MCF 10A (cell line): Measurements from ENCODE around the gene TSEN34. TPM values are rescaled to one million over a fixed set of nuclear protein-coding genes. Genes with fewer than 3 reads are reported as not detected.
A peak's percentile ranks its signal among the peaks of the same experiment; 100 is the strongest.

ENCODE experiments used
- BruUV-seq: library from RNA; stranded (reverse); fragments of 400-500 nt; replicated peaks from 2 replicates; lab custom pipeline; 2021; lab: Mats Ljungman, UMichigan
- CTCF ChIA-PET: fragments of 300-600 bp; sonication (Branson Sonifier 250); formaldehyde crosslinking; extraction: SDS; loops from one replicate; lab custom pipeline; 2021; ENCODE audit warnings: antibody characterized with exemption, inconsistent platforms; lab: Yijun Ruan, JAX
- POLR2A ChIA-PET: fragments of 300-600, 350-650 bp; sonication (Branson Sonifier 250); formaldehyde crosslinking; extraction: SDS; loops from one replicate; lab custom pipeline; 2020; ENCODE audit warnings: antibody characterized with exemption, inconsistent platforms; lab: Yijun Ruan, JAX
- DNase-seq: peaks from one replicate; pipeline ENCODE4 v3.0.0-alpha.2; 2018; ENCODE audit not compliant: unreplicated experiment
- H3K27ac Mint-ChIP-seq: one replicate; pipeline ENCODE4 v1.8.0; 2022; ENCODE audit warnings: mild to moderate bottlenecking, low read depth, mixed read lengths; ENCODE audit not compliant: unreplicated experiment
- H3K27me3 Mint-ChIP-seq: one replicate; pipeline ENCODE4 v1.8.0; 2022; ENCODE audit warnings: mixed read lengths; ENCODE audit not compliant: insufficient read depth, unreplicated experiment
- H3K36me3 Mint-ChIP-seq: one replicate; pipeline ENCODE4 v1.8.0; 2022; ENCODE audit warnings: mild to moderate bottlenecking, moderate library complexity, mixed read lengths; ENCODE audit not compliant: insufficient read depth, unreplicated experiment
- H3K4me1 Mint-ChIP-seq: one replicate; pipeline ENCODE4 v1.8.0; 2022; ENCODE audit warnings: mixed read lengths; ENCODE audit not compliant: insufficient read depth, unreplicated experiment
- H3K4me3 Mint-ChIP-seq: one replicate; pipeline ENCODE4 v1.8.0; 2022; ENCODE audit warnings: mild to moderate bottlenecking, moderate library complexity, mixed read lengths; ENCODE audit not compliant: unreplicated experiment
- H3K9me3 Mint-ChIP-seq: one replicate; pipeline ENCODE4 v1.8.0; 2022; ENCODE audit warnings: mixed read lengths; ENCODE audit not compliant: unreplicated experiment
- CTCF ChIP-seq: fragments of 200-600 bp; IDR thresholded peaks from one replicate; pipeline ENCODE4 v1.8.0; 2022; ENCODE audit warnings: antibody characterized with exemption, mild to moderate bottlenecking; ENCODE audit not compliant: unreplicated experiment
- intact Hi-C: fragments of 100-400 bp; cut with micrococcal nuclease; formaldehyde crosslinking; loops from 2 replicates; pipeline ENCODE4 v1.14.1; 2022
- total RNA-seq: library from RNA; stranded (reverse); gene quantifications from 2 replicates; pipeline ENCODE4 v1.2.3, GENCODE V29; 2022

Gene TSEN34
- total RNA-seq, 1 experiment from 2014 or later, result 40.1 TPM

- no peak for TF ChIP-seq CTCF
- ChIA-PET POLR2A (interaction anchor here (0.6 to 13.2 kb wide), 5 partner anchors 12 to 245 kb away, joined by 3 to 324 read pairs (median 13); partner anchors contain the start of genes CNOT3, LENG1, LENG8 and MBOAT7), CTCF (interaction anchor here (1.9 to 2.5 kb wide), 2 partner anchors 17 to 35 kb away, joined by 5 to 7 read pairs; no protein-coding TSS in a partner anchor)
- Mint-ChIP-seq H3K27ac (no peak overlapping the region), H3K4me1 (peaks cover 17% of the 10 kb centered on the region), H3K36me3 (peaks cover 79% of the 10 kb centered on the region), H3K9me3 (no peaks in the 10 kb centered on the region), H3K4me3 (peak overlapping the region; percentile 91), H3K27me3 (no peaks in the 10 kb centered on the region)
- BruUV-seq, result no TSS peak
- DNase-seq, result peak; percentile 35
- intact Hi-C loops, result loop anchor here (5.0 kb wide), 2 partner anchors 41 to 336 kb away; partner anchors contain the start of gene MYADM
Observed at GRCh38 chr19:54203151-54203611, 12.1 kb downstream of the TSEN34 start.

- intact Hi-C loops, result loop anchor here (5.0 kb wide), 2 partner anchors 43 to 338 kb away; partner anchors contain the start of gene MYADM
- H3K4me1 Mint-ChIP-seq, result peaks cover 34% of the 10 kb centered on the region
Observed at GRCh38 chr19:54204767-54205468, 13.8 kb downstream of the TSEN34 start.

GRCh38 chr19:54206030-54206830 is 15.1 kb downstream of the TSEN34 start:
- TF ChIP-seq CTCF, result no peak
- POLR2A ChIA-PET, result interaction anchor here (0.6 to 13.2 kb wide), 4 partner anchors 15 to 96 kb away, joined by 3 to 324 read pairs (median 10); partner anchors contain the start of genes LENG1, MBOAT7 and TSEN34
- DNase-seq, result peak; percentile 46
- Mint-ChIP-seq H3K9me3 (no peaks in the 10 kb centered on the region), H3K4me1 (peaks cover 42% of the 10 kb centered on the region), H3K27me3 (no peaks in the 10 kb centered on the region), H3K4me3 (no peak overlapping the region), H3K36me3 (peaks cover 96% of the 10 kb centered on the region), H3K27ac (no peak overlapping the region)
- no TSS peak for BruUV-seq
- intact Hi-C loops, result no loop called here
- CTCF ChIA-PET, result interaction anchor here (1.2 to 1.4 kb wide), 2 partner anchors 26 to 39 kb away, joined by 6 to 7 read pairs; no protein-coding TSS in a partner anchor

More at GRCh38 chr19:54204767-54205468, 13.8 kb downstream of the TSEN34 start:
- ChIA-PET CTCF (interaction anchor here (0.6 to 1.2 kb wide), 5 partner anchors 26 to 92 kb away, joined by 3 to 6 read pairs (median 4); no protein-coding TSS in a partner anchor), POLR2A (interaction anchor here (0.6 to 13.2 kb wide), 5 partner anchors 14 to 46 kb away, joined by 3 to 324 read pairs (median 3); partner anchors contain the start of genes LENG1, MBOAT7 and TSEN34)
- Mint-ChIP-seq H3K27ac (peak overlapping the region; percentile 64), H3K4me3 (peak overlapping the region; percentile 91), H3K27me3 (no peaks in the 10 kb centered on the region), H3K36me3 (peaks cover 95% of the 10 kb centered on the region), H3K9me3 (no peaks in the 10 kb centered on the region)
- no peak for DNase-seq
- TF ChIP-seq CTCF, result no peak
- no TSS peak for BruUV-seq
